Vagina (tissue), 2 donors: ENCODE measurements around the gene NDUFAF7. TPM values are rescaled to one million over a fixed set of nuclear protein-coding genes. Genes with fewer than 3 reads are reported as not detected.
"Not testable (repeated sequence)": the region's sequence is repeated elsewhere in the genome, so short reads cannot be mapped to it uniquely, and the experiment has no call there.

Source experiments
- DNase-seq, 2 donors: peaks; one replicate each; pipeline ENCODE4 v3.0.0-alpha.2; 2017; ENCODE audit errors: extremely low spot score in 2 of 2
- H3K27ac ChIP-seq: fragments of 200-600 bp; sonication (generic); one replicate; pipeline ENCODE4 v1.5.1; 2019
- H3K27me3 ChIP-seq: fragments of 200-600 bp; sonication (generic); one replicate; pipeline ENCODE4 v1.5.1; 2019
- H3K36me3 ChIP-seq, 2 donors: fragments of 200-600 bp; sonication (generic); one replicate each; pipeline ENCODE4 v1.5.1; 2017 to 2019
- H3K4me1 ChIP-seq: fragments of 200-600 bp; sonication (generic); one replicate; pipeline ENCODE4 v1.5.1; 2019
- H3K4me3 ChIP-seq, 2 donors: fragments of 200-600 bp; sonication (generic); 1 replicate in 1 of 2; 2 replicates in 1 of 2; pipeline ENCODE4 v1.5.1; 2016 to 2019
- H3K9me3 ChIP-seq: fragments of 200-600 bp; sonication (generic); one replicate; pipeline ENCODE4 v1.5.1; 2019
- POLR2A ChIP-seq, 2 donors: fragments of 450-650 bp; IDR thresholded peaks; one replicate each; pipeline ENCODE4 v1.6.1; 2017; ENCODE audit warnings: antibody characterized with exemption in 2 of 2, mild to moderate bottlenecking in 2 of 2, moderate library complexity in 2 of 2
- POLR2AphosphoS5 ChIP-seq, 2 donors: sonication (generic); formaldehyde crosslinking; IDR thresholded peaks; one replicate each; pipeline ENCODE4 v1.9.0; 2017; ENCODE audit warnings: antibody characterized with exemption in 2 of 2, mild to moderate bottlenecking in 2 of 2, low read depth in 1 of 2; ENCODE audit not compliant: insufficient read depth in 1 of 2
- intact Hi-C: fragments of 100-400 bp; cut with DNase I; formaldehyde crosslinking; loops from one replicate; pipeline ENCODE4 v1.15.1; 2023
- total RNA-seq: library from RNA; depleted of rRNA; stranded (reverse); fragments of >200 nt; gene quantifications from one replicate; pipeline ENCODE4 v1.2.3, GENCODE V29; 2016
- TF ChIP-seq, protein P1 (sequence below), 3 experiments: fragments of 450-650 bp in 2 of 3; fragments of 200-600 bp in 1 of 3; sonication (generic) in 1 of 3; IDR thresholded peaks; one replicate each; pipeline ENCODE4 v1.5.1; 2017 to 2019; ENCODE audit warnings: antibody characterized with exemption in 3 of 3, mild to moderate bottlenecking in 2 of 3, moderate library complexity in 2 of 3

NDUFAF7 gene
- total RNA-seq, 1 donor from 2014 or later: 18.4 TPM

DNA sequence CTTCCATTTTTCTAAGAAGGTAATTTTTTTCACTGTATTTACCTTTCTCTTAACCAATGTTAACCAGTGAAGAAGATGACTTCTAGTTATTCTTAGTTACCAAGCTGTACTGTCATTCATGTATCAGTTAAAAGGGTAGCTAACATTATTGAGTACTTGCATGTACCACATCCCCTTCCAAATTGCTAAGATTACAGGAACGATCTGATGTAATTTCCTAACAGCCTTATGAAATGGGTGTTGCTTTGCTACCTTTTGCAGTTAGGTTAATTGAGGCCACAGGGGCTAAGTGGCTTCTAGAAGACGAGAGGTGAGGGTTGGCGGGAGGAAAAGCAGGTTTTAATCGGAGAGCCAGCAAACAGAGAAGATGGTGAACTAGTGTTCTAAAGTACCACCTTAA is 41.2 kb upstream of the NDUFAF7 start:
- no peak for TF ChIP-seq POLR2AphosphoS5 (IDR thresholded peaks at IDR 0.05; ENCODE audit: insufficient read depth in 1 of 2, low read depth in 1 of 2)
- TF ChIP-seq POLR2A (IDR thresholded peaks at IDR 0.05): no peak
- TF ChIP-seq, protein P1, sequence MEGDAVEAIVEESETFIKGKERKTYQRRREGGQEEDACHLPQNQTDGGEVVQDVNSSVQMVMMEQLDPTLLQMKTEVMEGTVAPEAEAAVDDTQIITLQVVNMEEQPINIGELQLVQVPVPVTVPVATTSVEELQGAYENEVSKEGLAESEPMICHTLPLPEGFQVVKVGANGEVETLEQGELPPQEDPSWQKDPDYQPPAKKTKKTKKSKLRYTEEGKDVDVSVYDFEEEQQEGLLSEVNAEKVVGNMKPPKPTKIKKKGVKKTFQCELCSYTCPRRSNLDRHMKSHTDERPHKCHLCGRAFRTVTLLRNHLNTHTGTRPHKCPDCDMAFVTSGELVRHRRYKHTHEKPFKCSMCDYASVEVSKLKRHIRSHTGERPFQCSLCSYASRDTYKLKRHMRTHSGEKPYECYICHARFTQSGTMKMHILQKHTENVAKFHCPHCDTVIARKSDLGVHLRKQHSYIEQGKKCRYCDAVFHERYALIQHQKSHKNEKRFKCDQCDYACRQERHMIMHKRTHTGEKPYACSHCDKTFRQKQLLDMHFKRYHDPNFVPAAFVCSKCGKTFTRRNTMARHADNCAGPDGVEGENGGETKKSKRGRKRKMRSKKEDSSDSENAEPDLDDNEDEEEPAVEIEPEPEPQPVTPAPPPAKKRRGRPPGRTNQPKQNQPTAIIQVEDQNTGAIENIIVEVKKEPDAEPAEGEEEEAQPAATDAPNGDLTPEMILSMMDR (IDR thresholded peaks at IDR 0.05): no peak

DNA sequence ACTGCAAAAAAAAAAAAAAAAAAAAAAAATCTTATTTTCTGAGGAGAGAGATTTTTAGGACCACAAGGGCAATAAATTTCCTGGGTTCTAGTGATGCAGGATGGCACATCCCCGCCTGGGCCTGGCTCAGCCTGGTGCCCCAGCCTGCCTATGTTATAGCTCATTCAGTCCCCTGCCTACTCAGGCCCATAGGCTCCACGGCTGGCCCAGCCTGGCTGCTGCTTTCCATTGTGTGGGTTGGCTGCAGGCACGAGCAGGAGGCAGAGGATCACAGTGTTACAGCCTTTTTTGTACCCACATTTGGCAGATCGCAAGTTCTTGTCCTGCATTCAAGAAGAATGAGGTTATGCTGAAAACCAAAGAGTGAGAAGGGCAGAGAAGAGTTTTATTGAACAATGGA is 40.2 kb upstream of the NDUFAF7 start:
- DNase-seq: no peak
- Histone ChIP-seq H3K9me3 (no peaks in the 10 kb centered on the region), H3K4me3 (no peak overlapping the region), H3K36me3 (no peaks in the 10 kb centered on the region), H3K27me3 (no peaks in the 10 kb centered on the region), H3K4me1 (no peaks in the 10 kb centered on the region), H3K27ac (no peak overlapping the region)
- TF ChIP-seq POLR2AphosphoS5 (IDR thresholded peaks at IDR 0.05; ENCODE audit: insufficient read depth in 1 of 2, low read depth in 1 of 2): no peak
- no peak for TF ChIP-seq POLR2A (IDR thresholded peaks at IDR 0.05)
- TF ChIP-seq, protein P1 (IDR thresholded peaks at IDR 0.05): no peak
- intact Hi-C loops: no loop called here

More for the DNA sequence above, 41.2 kb upstream of the NDUFAF7 start:
- Histone ChIP-seq H3K27me3 (no peaks in the 10 kb centered on the region), H3K27ac (no peak overlapping the region), H3K9me3 (no peaks in the 10 kb centered on the region), H3K36me3 (no peaks in the 10 kb centered on the region), H3K4me3 (no peak overlapping the region), H3K4me1 (no peaks in the 10 kb centered on the region)
- DNase-seq: no peak
- intact Hi-C loops: no loop called here

DNA sequence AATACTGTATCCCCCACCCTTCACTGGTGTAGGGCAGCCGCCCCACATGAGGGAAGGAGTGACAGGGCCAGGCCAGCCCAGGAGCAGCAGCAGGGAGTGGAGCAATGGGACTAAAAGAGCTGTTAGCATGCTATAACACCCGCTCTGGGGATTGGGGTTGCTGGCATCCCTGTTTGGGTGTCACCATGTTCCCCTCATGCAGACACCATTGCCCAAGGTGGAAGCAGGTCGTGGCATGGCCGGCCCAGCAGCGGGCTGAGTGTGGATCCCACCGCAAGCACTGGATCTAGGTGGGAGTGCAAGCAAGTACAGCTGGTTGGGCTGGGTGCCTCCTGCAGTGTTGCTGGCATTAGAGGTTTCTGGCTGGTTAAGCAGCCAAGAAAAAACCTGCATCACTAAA is 39.7 kb upstream of the NDUFAF7 start:
- Histone ChIP-seq H3K4me3 (no peak overlapping the region), H3K4me1 (no peaks in the 10 kb centered on the region), H3K27me3 (no peaks in the 10 kb centered on the region), H3K27ac (no peak overlapping the region), H3K36me3 (no peaks in the 10 kb centered on the region), H3K9me3 (no peaks in the 10 kb centered on the region)
- TF ChIP-seq, protein P1 (IDR thresholded peaks at IDR 0.05): no peak
- TF ChIP-seq POLR2AphosphoS5 (IDR thresholded peaks at IDR 0.05; ENCODE audit: insufficient read depth in 1 of 2, low read depth in 1 of 2) (no peak), POLR2A (IDR thresholded peaks at IDR 0.05) (no peak)
- intact Hi-C loops: no loop called here
- DNase-seq: no peak

DNA sequence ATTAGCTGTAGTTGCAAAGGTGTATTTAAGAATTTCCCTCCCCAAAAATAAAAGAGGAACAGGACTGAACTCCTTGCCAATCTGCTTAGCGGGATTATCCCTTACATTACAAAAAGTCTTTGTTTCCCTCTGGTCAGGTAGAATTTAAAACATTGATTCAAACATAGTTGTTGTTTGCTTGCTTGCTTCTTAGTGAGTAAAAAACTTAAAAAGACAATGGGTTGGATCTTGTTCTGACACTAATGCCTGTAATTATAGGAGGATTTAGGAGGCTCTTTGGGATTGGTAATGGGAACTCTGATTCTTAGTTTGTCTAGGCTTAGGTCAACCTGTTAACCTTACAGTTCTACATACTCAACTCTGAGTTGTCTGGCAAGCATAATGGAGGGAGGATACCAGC is 38.9 kb upstream of the NDUFAF7 start:
- intact Hi-C loops: no loop called here
- Histone ChIP-seq H3K4me3 (no peak overlapping the region), H3K27ac (no peak overlapping the region), H3K4me1 (peaks cover 8% of the 10 kb centered on the region), H3K9me3 (no peaks in the 10 kb centered on the region), H3K36me3 (no peaks in the 10 kb centered on the region), H3K27me3 (no peaks in the 10 kb centered on the region)
- TF ChIP-seq POLR2A (IDR thresholded peaks at IDR 0.05) (no peak), POLR2AphosphoS5 (IDR thresholded peaks at IDR 0.05; ENCODE audit: insufficient read depth in 1 of 2, low read depth in 1 of 2) (no peak)
- TF ChIP-seq, protein P1 (IDR thresholded peaks at IDR 0.05): no peak
- no peak for DNase-seq

DNA sequence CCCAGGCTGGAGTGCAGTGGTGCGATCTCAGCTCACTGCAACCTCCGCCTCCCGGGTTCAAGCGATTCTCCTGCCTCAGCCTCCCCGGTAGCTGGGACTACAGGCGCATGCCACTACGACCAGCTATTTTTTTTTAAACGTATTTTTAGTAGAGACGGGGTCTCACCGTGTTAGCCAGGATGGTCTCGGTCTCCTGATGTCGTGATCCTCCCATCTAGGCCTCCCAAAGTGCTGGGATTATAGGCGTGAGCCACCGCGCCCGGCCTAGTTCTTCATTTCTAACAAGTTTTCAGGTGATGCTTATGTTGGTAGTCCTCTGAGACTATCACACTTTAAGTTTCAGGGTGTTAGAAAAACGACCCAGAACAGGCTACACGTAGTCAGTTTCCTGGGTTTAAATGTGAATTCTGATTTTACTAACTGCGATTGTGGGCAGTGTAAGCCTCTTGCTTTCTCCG is 35.6 kb upstream of the NDUFAF7 start:
- Histone ChIP-seq H3K4me1 (peaks cover 21% of the 10 kb centered on the region), H3K27ac (peak overlapping the region; percentile 91), H3K4me3 (peak overlapping the region; percentile 81 to 93)
- DNase-seq, intact Hi-C loops, H3K36me3 ChIP-seq, H3K9me3 ChIP-seq, H3K27me3 ChIP-seq: not testable (repeated sequence)
